ENCODE data around the gene CYSLTR1. TPM values are rescaled to one million over a fixed set of nuclear protein-coding genes. Genes with fewer than 3 reads are reported as not detected.
"Not testable (repeated sequence)": the region's sequence is repeated elsewhere in the genome, so short reads cannot be mapped to it uniquely, and the experiment has no call there.

The CYSLTR1 gene, protein sequence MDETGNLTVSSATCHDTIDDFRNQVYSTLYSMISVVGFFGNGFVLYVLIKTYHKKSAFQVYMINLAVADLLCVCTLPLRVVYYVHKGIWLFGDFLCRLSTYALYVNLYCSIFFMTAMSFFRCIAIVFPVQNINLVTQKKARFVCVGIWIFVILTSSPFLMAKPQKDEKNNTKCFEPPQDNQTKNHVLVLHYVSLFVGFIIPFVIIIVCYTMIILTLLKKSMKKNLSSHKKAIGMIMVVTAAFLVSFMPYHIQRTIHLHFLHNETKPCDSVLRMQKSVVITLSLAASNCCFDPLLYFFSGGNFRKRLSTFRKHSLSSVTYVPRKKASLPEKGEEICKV
- not detected in 2 replicates for total RNA-seq (2014; rRNA removed; shearing (Covaris generic))
- not detected in 2 replicates for polyA plus RNA-seq (2014; cell fraction: nucleus; rRNA removed)

DNA sequence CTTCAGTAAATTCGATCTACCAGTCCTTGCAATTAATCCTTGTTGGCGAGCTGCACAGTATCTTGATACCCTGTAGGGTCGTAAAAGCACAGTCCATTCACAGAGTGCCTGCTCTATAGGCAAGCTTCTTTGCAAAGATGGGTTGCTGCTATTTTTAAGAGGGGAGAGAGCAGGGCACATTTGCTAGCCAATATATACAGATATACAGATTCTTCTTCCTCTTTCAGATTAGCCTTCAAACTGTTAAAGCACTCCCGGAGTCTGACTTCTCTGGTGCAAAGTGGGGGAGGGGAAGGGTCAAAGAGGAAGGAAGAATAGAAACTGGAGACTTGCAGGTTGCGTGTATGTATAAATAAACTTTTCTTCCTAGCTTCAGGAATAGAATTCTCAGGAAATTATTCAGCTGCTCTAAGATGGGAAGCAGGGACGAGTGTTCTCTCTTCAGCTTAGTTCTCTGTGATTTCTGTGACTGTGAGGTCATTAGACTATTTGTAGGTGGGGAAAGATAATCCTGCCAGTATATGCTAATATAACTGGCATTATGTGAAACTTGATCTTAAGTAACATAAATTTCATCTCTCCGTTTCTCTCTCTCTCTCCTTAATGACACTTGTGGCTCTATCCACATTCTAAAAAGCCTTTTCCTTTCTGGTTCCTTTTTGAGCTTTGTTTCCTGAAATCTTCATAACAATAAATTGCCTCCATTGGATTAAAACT is at the start of gene CYSLTR1:
Gene CYSLTR1, minus strand, starts transcription at position 242 of the 717 bp plus-strand sequence. CDS start 53,865 bp downstream, outside the sequence.
- DNase-seq (ENCODE audit: extremely low read depth, low read depth) = no peak

GRCh38 chrX:78377186-78377585 is 49.8 kb upstream of the CYSLTR1 start:
- no peak for DNase-seq (ENCODE audit: extremely low read depth, low read depth)

GRCh38 chrX:78375894-78376293 is 48.5 kb upstream of the CYSLTR1 start:
- DNase-seq (ENCODE audit: extremely low read depth, low read depth) = no peak

- no peak for DNase-seq (ENCODE audit: extremely low read depth, low read depth)
Observed at GRCh38 chrX:78366576-78366975, 39.2 kb upstream of the CYSLTR1 start.

GRCh38 chrX:78357342-78358055 is 30.1 kb upstream of the CYSLTR1 start:
- no peak for DNase-seq (ENCODE audit: extremely low read depth, low read depth)

- no peak for DNase-seq (ENCODE audit: extremely low read depth, low read depth)
Observed at GRCh38 chrX:78333521-78333920, 6.1 kb upstream of the CYSLTR1 start.

DNA sequence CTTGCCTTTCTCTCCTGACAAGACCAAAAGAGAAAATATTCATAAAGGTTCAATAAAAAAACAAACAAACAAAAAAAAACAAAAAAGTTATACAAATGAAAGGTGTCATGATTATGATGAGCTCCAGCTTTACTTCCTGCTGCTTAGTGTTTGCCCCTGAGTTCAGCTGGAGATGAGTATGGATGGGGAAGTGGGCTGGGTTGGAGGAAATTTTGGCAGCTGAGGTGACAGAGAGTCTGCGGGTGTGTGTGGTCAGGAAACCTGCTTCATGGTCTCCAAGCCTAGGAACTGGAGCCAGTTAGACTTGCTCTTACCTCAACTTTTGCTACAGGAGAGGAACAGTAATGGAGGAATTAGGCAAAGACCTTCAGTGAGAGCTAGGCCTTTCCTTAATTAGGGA is 4.3 kb upstream of the CYSLTR1 start:
- DNase-seq (ENCODE audit: extremely low read depth, low read depth) = no peak

DNA sequence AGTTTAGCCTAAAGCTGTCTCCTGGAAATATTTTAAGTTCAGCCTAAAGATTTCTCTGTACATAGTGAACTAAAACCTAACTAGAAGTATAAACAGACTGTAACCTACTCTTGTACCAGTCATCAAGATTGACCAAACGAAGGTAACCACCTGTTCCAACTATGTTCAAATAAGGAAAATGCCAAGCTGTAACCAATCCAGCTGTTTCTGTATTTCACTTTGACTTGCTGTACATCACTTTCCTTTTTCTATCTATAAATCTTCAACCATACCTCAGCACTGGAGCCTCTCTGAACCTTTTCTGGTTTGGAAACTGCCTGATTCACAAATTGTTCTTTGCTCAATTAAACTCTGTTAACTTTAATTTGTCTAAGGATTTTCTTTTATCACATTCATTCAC is 3.1 kb upstream of the CYSLTR1 start:
- no peak for DNase-seq (ENCODE audit: extremely low read depth, low read depth)

- DNase-seq (ENCODE audit: extremely low read depth, low read depth) = no peak
Observed at GRCh38 chrX:78330068-78330467, 2.7 kb upstream of the CYSLTR1 start.

- DNase-seq (ENCODE audit: extremely low read depth, low read depth) = no peak
Observed at GRCh38 chrX:78329486-78329885, 2.1 kb upstream of the CYSLTR1 start.

DNA sequence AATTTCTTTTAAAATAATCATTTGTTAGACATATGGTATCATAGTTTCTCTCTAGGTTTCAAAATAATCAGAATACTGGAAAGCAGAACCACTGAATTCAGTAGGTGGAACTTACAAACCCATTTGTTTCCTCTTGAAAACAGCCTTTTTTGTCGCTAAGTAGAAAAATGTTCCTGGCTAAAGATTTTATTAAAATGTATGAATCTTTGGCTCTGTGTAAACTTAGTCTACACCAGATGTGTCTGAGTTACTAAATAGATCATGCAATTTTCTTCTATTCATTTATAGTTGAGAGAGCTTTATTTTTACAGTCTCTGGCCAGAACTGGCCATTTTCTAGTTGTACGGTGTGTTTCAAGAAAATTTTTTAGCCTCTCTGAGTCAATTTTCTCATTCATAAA is 1.0 kb downstream of the CYSLTR1 start:
- no peak for DNase-seq (ENCODE audit: extremely low read depth, low read depth)

- no peak for DNase-seq (ENCODE audit: extremely low read depth, low read depth)
Observed at GRCh38 chrX:78322863-78323262, 4.5 kb downstream of the CYSLTR1 start.

DNA sequence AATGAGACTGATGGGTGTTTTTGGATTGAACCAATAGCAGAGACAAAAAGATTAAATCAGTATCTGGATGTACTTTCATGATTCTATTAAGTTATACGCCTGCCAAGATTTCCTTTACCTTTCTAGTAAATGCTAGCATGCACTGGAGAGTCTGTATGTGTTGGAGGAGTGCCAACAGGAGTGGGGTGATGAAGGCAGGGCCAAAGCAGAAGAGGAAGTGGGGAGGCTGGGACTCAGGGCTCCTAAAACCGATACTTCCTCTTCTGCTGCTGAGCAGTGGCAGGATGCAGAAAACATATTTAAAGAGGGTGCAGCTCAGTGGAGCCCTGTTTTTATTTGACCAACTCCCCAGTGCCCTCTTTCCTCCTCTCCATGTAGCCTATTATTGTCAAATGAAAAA is 5.6 kb downstream of the CYSLTR1 start:
- DNase-seq (ENCODE audit: extremely low read depth, low read depth) = no peak

- no peak for DNase-seq (ENCODE audit: extremely low read depth, low read depth)
Observed at GRCh38 chrX:78316265-78316664, 11.1 kb downstream of the CYSLTR1 start.

DNA sequence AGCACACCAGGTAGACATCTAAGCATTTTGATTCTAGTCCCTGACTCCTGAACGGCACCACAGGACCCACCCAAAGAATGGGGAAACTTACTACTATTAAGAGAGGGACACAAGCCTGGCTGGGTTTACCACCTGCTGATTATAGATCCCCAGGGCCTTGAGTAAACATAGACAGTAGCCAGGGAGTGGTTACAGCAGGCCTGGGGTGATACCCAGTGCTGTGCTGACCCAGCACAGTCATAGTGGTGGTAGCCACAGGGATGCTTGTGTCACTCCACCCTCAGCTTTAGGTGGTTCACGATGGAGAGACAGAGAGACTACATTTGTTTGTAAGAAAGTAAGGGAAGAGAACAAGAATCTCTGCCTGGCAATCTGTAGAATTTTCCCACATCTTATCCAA is 11.7 kb downstream of the CYSLTR1 start:
- DNase-seq (ENCODE audit: extremely low read depth, low read depth) = no peak

GRCh38 chrX:78314561-78314960 is 12.8 kb downstream of the CYSLTR1 start:
- DNase-seq (ENCODE audit: extremely low read depth, low read depth) = no peak

DNA sequence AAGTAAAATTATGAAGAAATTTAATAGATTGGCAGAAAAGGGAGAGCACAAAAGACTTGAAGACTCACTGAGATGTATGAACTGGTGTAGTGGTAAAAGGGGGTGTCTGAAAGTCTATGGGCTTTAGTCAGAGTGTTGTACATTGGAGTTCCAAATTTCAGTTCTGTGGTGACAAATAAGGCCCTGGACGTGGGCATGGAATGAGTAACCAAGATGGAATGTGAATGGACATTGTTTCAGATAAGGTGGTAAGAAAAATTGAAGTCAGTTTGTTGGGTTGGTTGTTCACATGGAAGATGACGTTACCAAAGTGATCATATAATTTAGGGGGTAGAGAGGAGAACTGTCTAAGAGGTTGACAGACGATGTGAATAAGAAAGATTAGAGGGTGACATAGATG is 13.9 kb downstream of the CYSLTR1 start:
- no peak for DNase-seq (ENCODE audit: extremely low read depth, low read depth)

- DNase-seq (ENCODE audit: extremely low read depth, low read depth) = no peak
Observed at GRCh38 chrX:78307665-78308064, 19.7 kb downstream of the CYSLTR1 start.

GRCh38 chrX:78303086-78303485 is 24.3 kb downstream of the CYSLTR1 start:
- DNase-seq (ENCODE audit: extremely low read depth, low read depth) = no peak

- DNase-seq (ENCODE audit: extremely low read depth, low read depth) = not testable (repeated sequence)
Observed at GRCh38 chrX:78300933-78301332, 26.5 kb downstream of the CYSLTR1 start.

GRCh38 chrX:78283511-78283910 is 43.9 kb downstream of the CYSLTR1 start:
- DNase-seq (ENCODE audit: extremely low read depth, low read depth) = no peak
